GM12873 (cell line): ENCODE measurements around the gene FCN2.

Experiments
- CTCF ChIP-seq: IDR thresholded peaks from 2 replicates; pipeline ENCODE4 v1.5.1; 2012; ENCODE audit warnings: low read depth, mild to moderate bottlenecking, moderate library complexity, low read length, control low read depth; ENCODE audit not compliant: insufficient read depth; ENCODE audit errors: missing control alignments

Gene FCN2

GRCh38 chr9:134909511-134910481, 29.2 kb downstream of the FCN2 start:
- TF ChIP-seq CTCF = no peak

GRCh38 chr9:134912126-134912840, 31.7 kb downstream of the FCN2 start:
- TF ChIP-seq CTCF = no peak

GRCh38 chr9:134913041-134913712, 32.6 kb downstream of the FCN2 start:
- no peak for TF ChIP-seq CTCF

- TF ChIP-seq CTCF = no peak
Measured at GRCh38 chr9:134913713-134914500, 33.3 kb downstream of the FCN2 start.

GRCh38 chr9:134914501-134914834, 33.9 kb downstream of the FCN2 start:
- no peak for TF ChIP-seq CTCF

GRCh38 chr9:134915046-134915985, 34.7 kb downstream of the FCN2 start:
- TF ChIP-seq CTCF = no peak
